RPMI8226 (cell line): ENCODE results near the gene SLC22A31.
"Not testable (repeated sequence)": the region's sequence is repeated elsewhere in the genome, so short reads cannot be mapped to it uniquely, and the experiment has no call there.

ENCODE experiments used
- DNase-seq: peaks from one replicate; pipeline ENCODE4 v3.0.0-alpha.2; 2015

Gene SLC22A31

DNA sequence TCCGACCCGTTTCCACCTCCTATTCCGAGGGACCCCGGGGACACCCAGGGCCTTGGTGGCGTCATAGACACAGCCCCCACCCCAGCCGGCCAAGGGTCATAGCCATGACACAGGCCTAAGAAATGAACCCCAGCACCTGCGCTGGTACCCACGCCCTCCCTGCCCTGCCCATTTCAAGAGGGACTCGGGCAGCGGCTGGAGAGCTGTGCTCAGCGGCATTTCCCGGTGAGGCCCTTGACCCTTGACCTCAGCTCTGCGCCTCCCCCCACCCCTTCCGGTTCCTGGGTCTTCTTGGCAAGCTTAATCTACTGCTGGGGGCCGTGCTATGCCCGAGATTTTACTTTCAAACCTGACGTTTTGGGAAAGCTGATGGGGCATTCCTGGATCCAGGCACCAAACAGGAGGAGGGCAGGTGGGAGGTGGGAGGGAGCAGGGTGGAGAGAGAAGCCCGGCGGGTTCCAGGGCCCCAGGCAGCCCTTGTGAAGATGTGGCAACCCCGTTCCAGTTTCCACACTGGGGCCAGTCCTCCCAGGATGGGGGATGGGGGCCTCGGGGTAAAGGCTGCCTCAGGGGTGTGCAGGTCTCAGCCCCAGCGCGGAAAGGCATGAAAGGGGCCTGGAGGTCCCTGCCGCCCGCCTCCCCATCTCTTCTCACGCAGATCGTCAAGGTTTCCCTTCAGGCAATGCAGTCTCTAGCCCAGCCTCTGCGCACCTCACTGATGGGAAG, at the start of gene SLC22A31:
SLC22A31 (minus strand) TSS at position 414 of the 726 bp plus-strand sequence; CDS start at position 378, 36 bp downstream.
- DNase-seq, result peak; percentile 60

DNA sequence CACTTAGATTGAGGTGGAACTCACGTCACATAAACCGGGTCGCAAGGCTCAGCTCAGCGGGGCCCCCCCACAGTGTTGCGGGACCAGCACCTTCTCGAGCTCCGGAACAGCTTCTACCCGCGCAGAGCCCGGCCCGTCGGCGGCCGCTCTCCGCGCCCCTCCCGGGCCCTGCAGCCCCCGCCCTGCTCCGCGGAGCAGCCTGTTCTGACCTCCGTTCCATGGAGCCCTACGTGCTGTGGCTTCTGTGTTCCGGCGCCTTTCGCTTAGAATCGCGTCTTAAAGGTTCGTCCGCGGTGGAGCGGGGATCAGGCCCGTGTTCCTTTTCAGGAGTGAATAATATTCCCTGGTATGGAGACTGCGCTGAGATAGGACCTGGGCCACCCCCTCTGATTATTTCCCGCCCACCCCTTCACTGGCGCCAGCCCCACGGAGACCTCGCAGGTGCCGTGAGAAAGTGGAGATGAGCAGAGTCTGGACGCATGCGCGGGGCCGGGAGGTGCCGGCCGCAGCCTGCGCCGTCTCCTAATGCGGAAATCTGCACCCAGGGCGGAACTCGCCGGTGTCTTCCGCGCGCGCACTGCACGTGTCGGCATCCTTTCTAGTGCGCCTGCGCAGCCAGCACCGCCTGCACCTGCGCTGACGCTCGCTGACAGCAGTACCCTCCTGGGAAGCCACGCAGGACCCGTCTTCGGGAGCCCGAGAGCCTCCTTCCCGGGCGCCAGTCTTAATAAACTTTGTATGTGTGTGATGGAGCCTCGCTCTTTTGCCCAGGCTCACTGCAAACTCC, 48.1 kb upstream of the SLC22A31 start:
- DNase-seq, result no peak

DNA sequence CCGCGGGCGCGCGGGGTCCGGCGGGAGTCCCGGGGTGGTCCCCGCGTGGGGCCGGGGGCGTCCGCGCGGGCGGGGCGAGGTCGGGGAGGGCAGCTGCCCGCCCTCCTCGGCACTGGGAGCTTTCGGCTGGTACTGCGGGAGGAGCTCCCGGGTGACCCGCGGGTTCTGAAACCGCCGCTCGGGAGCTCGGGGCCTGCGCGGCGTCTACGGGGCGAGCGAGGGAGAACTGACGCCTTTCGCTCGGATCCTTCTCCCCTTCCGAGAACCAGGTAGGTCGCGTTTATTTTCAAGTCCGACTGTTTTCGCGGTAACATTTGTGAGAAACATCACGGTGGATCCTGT, 47.4 kb upstream of the SLC22A31 start:
- DNase-seq, result not testable (repeated sequence)

DNA sequence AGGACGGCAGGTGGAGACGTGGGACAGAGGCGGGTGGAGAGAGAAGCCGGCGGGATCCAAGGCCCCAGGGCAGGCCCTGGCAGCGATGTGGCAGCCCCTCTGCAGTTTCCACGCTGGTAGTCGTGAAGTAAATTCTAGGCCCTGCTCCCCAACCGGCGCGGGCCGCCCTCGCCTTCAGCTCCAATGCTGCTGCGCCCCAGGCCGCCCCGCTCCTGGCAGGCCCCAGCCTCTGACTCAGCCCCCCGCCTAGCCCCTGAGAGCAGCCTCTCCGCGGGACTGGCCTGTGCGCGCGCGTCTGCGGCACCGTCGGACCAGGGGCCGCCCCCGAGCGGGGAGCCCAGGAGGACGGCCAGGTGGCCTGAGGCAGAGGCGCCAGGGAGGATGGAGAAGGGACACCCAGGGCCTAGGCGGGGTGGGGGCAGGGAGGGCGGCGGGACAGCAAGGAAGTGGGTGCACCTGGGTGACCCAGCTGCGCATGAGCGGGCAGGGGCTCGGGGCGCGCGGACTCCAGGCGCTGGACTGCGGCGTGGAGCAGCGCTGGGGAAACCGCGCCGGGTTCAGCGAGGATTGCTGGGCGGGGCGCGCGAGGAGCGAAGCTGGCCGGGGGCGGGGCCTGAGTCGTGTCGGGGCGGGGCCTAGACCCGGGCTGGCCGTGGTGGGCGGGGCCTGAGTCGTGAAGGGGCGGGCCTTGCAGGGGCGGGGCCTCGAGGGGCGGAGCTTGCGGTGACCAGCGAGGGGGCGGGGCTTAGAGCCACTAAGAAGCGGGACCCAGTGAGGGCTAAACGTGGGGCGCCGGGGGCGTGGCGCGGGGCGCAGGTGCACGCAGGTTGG, 46.8 kb upstream of the SLC22A31 start:
- DNase-seq, result peak; percentile 76

DNA sequence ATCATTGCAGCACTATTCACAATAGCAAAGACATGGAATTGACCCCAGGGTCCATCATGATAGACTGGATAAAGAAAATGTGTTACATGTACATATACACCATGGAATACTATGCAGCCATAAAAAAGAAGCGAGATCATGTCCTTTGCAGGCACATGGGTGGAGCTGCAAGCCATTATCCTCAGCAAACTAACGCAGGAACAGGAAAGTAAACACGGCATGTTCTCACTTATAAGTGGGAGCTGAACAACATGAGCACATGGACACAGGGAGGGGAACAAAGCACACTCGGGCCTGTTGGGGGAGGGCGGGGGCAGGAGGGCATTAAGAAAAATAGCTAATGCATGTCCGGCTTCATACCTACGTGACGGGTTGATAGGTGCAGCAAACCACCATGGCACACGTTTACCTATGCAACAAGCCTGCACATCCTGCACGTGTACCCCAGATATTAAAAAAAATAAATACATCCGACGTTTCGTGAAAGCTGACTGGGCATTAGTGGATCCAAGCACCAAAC, 46.1 kb upstream of the SLC22A31 start:
- no peak for DNase-seq

DNA sequence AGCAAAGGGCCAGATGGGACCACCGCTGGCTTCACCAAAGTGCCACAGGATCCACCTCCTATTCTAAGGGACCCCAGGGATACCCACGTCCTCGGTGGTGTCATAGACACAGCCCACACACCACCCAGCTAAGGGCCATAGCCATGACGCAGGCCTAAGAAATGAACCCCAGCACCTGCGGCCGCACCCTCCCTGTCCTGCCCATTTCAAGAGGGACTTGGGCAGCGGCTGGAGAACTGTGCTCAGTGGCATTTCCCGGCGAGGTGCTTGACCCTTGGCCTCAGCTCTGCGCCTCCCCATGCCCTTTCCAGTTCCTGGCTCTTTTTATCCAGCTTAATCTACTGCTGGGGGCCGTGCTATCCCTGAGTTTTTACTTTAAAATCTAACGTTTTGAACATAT, 44.4 kb upstream of the SLC22A31 start:
- DNase-seq, result no peak

DNA sequence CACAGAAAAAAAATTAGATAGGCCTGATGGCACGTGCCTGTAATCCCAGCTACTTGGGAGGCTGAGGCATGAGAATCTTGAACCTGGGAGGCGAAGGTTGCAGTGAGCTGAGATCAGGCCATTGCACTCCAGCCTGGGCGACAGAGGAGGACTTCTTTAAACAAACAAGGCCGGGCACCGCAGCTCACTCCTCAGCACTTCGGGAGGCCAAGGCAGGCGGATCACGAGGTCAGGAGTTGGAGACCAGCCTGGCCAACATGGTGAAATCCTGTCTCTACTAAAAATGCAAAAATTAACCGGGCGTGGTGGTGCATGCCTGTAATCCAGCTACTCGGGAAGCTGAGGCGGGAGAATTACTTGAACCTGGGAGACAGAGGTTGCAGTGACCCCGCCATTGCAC, 43.9 kb upstream of the SLC22A31 start:
- DNase-seq, result not testable (repeated sequence)

DNA sequence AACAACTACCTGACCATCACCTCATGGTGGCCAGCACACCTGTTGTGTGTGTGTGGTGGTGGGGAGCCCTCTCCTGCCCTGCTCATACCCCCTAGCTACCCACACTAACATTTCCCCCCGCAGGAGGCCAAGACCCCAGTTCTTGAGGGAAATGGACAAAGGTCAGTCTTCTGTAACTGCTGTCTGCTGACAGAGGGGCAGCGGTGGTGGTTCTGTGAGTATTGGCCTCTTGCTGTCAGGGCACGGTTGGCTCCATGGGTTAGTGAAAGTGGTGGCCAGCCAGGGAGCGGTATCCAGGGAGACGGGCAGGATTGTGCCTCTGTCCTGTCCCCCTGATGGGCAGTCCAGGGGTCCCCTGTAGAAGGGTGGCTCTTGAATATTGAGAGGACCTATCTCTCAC, 43.3 kb upstream of the SLC22A31 start:
- DNase-seq, result no peak

DNA sequence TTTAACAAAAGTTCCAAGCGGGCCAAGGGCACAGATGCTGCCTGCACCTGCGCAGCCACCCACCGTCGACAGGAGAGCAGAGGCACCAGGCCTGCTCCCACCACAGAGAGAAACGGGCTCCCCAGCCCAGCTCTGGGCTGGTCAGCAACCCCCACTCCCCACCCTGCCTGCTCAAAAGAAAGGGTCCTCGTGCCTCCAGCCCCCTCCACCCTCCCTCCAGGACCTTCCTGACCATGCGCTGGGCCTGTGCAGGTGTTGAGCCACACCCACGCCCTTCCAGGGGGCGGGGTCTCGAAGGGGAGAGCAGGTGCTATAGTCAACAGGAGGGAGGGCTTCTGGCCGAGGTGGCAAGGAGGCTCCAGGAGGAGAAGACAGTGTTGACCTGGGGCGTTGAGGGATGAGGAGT, 42.5 kb upstream of the SLC22A31 start:
- no peak for DNase-seq

DNA sequence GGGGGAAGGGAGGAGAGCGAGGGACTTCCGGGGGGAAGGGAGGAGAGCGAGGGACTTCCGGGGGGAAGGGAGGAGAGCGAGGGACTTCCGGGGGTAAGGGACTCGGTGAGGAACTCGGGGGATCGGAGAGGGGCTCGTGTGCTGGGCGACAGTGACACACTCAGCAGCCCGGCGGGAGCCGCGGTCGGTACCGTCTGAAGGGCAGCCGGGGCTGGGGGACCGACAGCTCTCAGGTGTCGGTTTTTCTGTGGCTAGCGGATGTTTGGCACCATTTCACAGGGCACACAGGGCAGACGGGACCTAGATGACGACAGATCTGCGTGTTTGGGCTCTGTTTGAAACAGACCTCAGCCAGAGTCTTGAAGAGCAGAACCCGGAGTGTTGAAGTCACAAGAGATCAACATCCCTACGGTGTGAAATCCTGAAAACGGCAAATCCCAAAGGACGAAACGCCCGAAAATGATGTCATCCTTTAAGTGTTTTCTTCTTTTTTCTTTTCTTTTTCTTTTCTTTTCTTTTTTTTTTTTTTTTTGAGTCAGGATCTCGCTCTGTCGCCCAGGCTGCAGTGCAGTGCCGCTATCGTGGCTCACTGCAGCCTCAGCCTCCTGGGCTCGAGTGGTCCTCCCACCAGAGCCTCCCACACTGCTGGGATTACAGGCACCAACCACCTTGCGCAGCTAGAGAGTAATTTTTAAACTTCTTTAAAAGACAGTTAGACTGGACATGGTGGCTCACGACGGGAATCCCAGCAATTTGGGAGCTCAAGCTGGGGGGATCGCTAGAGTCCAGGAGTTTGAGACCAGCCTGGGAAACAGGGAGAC, 41.1 kb upstream of the SLC22A31 start:
- peak; percentile 70 for DNase-seq

DNA sequence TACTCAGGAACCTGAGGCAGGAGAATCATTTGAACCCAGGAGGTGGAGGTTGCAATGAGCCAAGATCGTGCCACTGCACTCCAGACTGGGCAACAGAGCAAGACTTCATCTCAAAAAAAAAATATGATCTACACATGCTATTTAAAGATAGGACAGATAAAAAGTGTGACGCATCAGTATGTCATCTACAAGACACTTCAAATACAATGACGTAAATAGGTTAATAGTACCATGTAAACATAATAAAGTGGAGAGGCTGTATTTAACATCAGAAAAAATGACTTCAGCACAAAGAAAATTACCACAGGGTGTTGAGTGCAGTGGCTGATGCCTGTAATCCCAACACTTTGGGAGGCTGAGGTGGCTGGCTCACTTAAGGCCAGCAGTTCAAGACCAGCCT, 37.4 kb upstream of the SLC22A31 start:
- no peak for DNase-seq

DNA sequence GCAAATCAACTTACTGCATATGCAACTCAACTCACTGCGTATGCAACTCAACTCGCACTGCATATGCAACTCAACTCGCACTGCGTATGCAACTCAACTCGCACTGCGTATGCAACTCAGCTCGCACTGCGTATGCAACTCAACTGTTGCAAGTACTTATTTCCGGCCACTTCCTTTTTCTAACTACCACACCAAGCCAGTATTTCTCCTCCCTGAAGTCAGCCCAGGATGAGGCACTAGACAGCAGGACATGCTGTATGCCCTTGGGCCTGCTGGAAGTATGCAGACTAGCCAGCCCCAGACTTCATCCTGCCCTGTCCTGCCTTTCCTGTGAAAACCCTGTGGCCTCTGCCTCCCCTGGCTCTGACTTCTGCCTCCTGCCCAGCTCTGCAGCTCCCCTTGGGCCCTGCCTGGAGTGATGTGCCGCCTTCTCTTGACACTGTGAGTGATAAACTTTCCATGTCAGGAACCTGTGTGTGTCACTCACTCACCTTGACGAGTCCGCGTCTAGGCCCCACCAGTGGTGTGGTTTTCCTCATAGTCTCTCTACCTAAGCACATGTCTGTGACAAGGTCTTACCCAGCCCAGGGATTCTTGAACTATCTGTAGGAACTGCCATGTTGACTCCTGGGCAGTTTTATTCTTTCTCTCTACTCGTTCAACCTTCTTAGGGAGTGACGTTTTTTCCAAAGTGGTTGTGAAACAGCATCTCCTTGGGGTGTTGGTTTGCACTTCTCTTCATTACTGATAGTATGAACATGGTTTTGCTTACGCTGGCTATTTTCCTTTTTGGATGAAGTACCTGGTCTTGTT, 33.5 kb upstream of the SLC22A31 start:
- no peak for DNase-seq

DNA sequence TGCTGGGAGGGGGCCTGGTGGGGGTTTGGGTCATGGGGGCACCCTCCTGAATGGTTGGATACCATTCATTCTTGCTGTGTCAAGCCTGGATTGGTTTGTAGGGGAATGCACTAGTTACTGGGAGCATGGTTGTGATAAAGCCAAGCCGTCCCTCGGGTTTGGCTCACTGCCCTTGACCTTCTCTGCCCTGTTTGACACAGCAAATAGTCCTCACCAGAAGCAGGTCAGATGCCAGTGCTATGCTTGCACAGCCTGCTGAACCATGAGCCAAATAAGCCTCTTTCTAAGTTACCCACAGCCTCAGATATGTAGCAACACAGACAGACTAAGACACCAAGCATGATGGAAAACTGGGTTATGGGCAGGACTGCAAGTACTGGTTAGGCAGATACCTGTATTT, 31.8 kb upstream of the SLC22A31 start:
- DNase-seq, result no peak

DNA sequence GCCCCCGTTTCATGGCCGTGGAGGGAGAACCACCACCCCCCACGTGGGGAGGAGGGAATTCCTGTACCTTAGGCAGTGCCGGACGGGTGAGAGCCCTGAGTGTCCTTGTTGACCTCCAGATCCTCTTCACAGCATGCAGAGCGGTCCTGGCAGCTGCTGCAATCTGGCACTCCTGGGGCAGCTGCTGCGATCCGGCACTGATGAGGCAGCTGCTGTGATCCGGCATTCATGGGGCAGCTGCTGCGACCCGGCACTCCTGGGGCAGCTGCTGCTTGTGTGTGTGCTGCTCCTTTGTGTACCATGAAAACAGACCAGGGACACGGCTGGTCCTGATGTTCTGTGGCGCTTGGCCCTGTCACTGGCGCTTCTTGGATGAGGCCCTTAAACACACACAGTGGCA, 29.9 kb upstream of the SLC22A31 start:
- DNase-seq, result no peak

DNA sequence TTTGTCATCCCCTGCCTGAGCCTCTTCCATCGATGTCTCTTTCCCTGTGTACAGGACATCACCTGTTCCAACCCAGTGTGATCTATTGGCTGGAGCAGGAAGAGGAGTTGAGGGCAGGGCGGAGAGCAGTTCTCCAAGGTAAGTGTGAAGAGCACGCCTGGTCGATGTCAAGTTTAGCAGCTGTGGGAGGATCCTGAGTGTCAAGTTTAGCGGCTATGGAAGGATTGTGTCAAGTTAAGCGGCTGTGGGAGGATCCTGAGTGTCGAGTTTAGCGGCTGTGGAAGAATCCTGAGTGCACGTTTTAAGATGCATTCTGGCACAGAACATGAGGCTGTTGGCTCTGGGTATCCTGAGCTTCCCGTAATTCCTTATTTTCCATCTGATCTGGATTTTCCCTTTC, 24.3 kb upstream of the SLC22A31 start:
- DNase-seq, result no peak

DNA sequence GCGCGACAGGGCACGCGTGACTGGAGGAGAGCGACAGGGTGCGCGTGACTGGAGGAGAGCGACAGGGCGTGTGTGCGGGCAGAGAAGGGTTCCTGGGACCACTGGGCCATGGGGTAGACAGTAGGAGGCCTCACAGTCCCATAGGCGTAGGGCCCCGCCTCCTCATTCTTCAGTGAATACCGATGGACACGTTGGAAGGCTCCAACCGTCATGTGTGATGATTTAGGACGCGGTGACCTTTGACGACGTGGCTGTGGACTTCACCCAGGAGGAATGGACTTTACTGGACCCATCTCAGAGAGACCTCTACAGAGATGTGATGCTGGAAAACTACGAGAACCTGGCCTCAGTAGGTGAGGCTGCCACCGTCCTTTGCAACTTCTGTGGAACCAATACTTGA, 22.6 kb upstream of the SLC22A31 start:
- no peak for DNase-seq

DNA sequence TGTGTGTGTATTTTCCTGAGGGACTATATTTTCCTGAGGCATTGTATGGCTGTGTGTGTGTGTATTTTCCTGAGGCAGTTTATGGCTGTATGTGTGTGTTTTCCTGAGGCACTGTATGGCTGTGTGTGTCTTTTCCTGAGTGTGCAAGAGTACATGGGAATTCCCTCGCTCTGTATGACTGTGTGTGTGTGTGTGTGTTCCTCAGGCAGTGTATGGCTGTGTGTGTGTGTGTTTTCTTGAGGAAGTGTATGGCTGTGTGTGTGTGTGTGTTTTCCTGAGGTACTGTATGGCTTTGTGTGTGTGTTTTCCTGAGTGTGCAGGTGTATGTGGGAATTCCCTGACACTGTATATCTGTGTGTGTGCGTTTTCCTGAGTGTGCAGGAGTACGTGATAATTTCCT, 21.3 kb upstream of the SLC22A31 start:
- no peak for DNase-seq

DNA sequence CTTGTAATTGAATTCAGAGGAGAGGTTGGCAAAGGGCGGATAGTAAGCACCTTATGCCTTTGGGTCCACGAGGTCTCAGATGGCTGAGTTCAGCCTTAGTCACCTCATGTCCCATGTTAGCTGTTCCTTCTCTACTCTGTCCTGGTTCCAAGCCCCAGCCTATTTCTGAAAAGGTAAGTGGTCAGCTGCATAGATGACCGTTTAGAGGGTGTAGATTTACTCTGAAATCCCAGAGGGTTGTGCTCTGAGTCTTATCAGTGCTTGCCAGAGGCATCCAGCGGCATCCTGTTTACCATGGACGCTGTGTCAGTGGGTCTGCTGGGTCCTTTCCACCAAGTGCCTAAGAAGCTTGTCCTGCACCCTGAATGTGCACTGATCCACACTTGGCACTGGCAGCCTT, 19.0 kb upstream of the SLC22A31 start:
- no peak for DNase-seq

DNA sequence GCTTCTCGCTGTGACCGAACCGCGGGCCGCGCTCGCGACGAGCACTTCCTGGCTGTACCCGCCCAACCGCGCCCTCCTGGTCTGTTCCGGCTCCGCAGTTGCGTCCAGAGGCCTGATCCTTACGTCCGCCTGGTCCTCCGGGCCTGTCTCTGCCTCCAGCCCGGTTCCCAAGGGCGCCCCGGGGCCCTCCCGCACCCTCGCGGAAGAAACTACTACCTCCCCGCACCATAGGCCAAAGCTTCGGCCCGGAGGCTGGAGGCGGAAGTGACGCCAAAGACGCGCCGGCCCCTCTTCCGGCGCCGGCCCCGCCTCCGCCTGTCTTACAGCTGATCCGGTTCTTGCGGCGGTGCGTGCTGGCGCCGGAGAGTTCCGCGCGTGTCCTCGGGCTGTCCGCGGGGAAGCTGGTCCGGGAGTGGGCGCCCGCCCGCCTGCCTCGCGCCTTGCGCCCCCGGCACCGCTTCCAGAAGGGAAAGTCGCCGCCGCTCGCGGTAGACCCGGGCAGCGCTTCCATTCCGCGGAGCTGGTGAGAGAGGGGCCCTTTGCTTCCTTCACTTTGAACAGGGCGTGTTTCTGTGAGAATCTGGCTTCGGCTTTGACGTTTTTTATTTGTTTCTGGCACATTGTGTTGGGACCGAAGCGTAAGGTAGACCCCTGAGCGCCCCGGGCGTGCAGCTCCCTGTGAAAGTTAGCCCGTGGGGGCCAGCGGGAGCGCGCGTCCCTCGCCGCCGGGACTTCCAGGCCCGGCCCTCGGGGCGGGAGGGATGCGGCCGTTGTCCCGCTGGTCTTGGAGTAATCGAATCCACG, 17.3 kb upstream of the SLC22A31 start, which contains the start of gene ZNF778:
ZNF778 (plus strand) TSS at position 316 of the 804 bp plus-strand sequence. CDS start 3,425 bp downstream, outside the sequence.
- DNase-seq, result peak; percentile 84

DNA sequence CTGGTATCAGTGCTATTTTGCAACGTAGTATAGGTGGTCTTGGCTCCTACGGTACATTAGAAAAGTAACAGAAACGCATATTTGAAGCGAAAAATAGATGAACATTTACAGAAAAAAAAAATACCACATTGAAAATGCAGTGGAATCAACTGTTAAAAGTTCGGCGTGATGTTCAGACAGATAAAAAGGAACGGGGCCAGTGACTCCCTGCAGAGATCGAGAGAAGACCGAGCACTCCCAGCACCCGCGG, 16.7 kb upstream of the SLC22A31 start:
- DNase-seq, result no peak
